H54 (cell line): ENCODE measurements around the gene HMCES.
"Not testable (repeated sequence)": the region's sequence is repeated elsewhere in the genome, so short reads cannot be mapped to it uniquely, and the experiment has no call there.

Source experiments
- DNase-seq: peaks from one replicate; pipeline ENCODE4 v3.0.0; 2011; ENCODE audit warnings: low spot score, mixed read lengths; ENCODE audit not compliant: insufficient read length
- FAIRE-seq: peaks from 3 replicates; lab custom pipeline; 2011; peaks lifted over from hg19 to GRCh38; lab: Jason Lieb, UNC
- POLR2A ChIP-seq: IDR thresholded peaks from 2 replicates; pipeline ENCODE4 v1.6.1; 2011; ENCODE audit warnings: low read depth, mild to moderate bottlenecking, low read length

HMCES gene

GRCh38 chr3:129346695-129347457, 68.2 kb downstream of the HMCES start:
- FAIRE-seq: no peak
- no peak for TF ChIP-seq POLR2A
- DNase-seq: no peak

- no peak for TF ChIP-seq POLR2A
- DNase-seq: no peak
- FAIRE-seq: no peak
Observed at GRCh38 chr3:129347458-129347845, 68.8 kb downstream of the HMCES start.

- DNase-seq (no peak), FAIRE-seq (no peak)
- no peak for TF ChIP-seq POLR2A
Observed at GRCh38 chr3:129348734-129349133, 70.1 kb downstream of the HMCES start.

- not testable (repeated sequence) for FAIRE-seq, DNase-seq
Observed at GRCh38 chr3:129349169-129349568, 70.5 kb downstream of the HMCES start.

GRCh38 chr3:129349791-129350190, 71.1 kb downstream of the HMCES start:
- no peak for TF ChIP-seq POLR2A
- DNase-seq (no peak), FAIRE-seq (no peak)

- TF ChIP-seq POLR2A: no peak
- DNase-seq: no peak
- FAIRE-seq: no peak
Observed at GRCh38 chr3:129352045-129352444, 73.4 kb downstream of the HMCES start.

GRCh38 chr3:129352650-129353588, 74.2 kb downstream of the HMCES start:
- FAIRE-seq (no peak), DNase-seq (no peak)
- no peak for TF ChIP-seq POLR2A

- FAIRE-seq: no peak
Observed at GRCh38 chr3:129353589-129353941, 74.9 kb downstream of the HMCES start.

More at GRCh38 chr3:129353589-129353941, 74.9 kb downstream of the HMCES start:
- DNase-seq: no peak
- no peak for TF ChIP-seq POLR2A
